Activated CD8-positive, alpha-beta memory T cell treated with anti-CD3 and anti-CD28 coated beads for 24 hours (primary cell): ENCODE results near the gene LMX1A.

ENCODE experiments used
- DNase-seq: peaks from one replicate; pipeline ENCODE4 v3.0.0-alpha.2; 2020

LMX1A gene

DNA sequence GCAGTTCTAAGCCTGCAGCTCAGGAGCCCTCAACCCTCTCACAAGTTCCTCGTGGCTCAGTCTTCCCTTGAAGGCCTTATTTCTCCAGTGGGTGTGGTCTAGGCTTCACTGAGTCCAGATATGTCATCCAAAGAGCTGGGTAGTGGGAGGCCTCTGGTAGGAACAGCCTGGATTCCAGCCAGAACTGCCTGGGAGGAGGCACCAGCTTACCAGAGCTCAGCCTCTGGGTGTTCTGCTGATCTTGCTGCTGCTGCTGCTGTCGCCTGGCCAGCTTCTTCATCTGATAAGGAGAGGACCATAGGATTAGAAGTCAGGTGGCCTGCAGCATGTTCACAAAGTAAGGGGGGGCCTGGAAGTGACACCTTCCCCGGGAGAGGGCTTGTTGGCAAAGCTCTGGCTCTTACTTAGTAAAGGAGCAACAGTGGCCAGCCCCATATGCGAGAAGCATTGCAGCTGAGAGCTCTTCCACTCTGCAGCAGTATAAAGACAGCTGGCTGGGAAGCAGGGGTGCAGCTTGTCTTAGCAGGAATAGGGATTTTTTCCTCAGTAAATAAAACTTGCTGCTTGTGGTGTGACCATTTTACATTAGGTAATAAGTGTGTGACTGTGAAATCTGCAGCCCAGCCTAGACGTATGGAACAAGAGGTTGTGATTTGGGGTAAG is 148.5 kb downstream of the LMX1A start:
- DNase-seq, result no peak

DNA sequence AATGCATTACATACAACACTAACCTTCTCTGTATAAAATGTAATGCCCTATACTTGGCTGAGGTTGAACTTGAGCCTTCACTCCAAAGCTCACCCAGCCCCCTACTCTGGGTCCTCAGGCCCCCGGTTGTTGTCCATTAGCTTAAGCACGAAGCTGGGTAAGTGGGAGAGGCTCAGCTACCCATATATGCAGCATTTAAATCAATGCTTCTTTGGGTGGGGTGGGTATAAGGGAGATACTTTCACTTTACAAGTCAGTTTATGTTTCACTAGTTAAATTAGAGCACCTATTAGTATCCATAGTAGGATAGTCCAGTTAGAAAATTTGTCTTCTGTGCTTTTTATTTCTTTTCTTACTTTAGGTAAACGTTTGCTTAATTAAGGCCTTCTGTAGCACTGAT is 151.4 kb downstream of the LMX1A start:
- DNase-seq, result no peak

GRCh38 chr1:165204548-165204947 is 152.0 kb downstream of the LMX1A start:
- no peak for DNase-seq

GRCh38 chr1:165191087-165191486 is 165.4 kb downstream of the LMX1A start:
- no peak for DNase-seq

- no peak for DNase-seq
Measured at GRCh38 chr1:165189913-165190312, 166.6 kb downstream of the LMX1A start.

- DNase-seq, result no peak
Measured at GRCh38 chr1:165189011-165189410, 167.5 kb downstream of the LMX1A start.

- no peak for DNase-seq
Measured at GRCh38 chr1:165187031-165188009, 169.2 kb downstream of the LMX1A start.

GRCh38 chr1:165185161-165185889 is 171.2 kb downstream of the LMX1A start:
- DNase-seq, result no peak

GRCh38 chr1:165182975-165183374 is 173.5 kb downstream of the LMX1A start:
- DNase-seq, result no peak

DNA sequence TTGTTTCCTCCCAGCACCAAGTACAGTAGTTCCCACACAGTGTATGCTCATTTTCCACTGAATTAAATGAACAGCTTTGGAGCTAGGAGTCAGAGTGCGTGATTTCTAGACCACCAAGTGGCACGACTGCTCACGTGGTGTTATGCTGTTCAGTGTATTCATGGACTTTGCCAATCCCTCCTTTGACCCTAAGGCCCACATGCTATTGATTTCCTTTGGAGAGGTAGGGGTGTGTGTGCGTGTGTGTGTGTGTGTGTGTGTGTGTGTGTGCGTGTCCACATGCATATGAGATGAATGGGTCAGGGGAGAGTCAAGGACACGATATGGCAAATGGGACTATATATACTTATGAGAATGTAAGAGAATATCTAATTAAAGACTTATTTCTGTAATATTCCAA is 177.2 kb downstream of the LMX1A start:
- DNase-seq, result no peak

DNA sequence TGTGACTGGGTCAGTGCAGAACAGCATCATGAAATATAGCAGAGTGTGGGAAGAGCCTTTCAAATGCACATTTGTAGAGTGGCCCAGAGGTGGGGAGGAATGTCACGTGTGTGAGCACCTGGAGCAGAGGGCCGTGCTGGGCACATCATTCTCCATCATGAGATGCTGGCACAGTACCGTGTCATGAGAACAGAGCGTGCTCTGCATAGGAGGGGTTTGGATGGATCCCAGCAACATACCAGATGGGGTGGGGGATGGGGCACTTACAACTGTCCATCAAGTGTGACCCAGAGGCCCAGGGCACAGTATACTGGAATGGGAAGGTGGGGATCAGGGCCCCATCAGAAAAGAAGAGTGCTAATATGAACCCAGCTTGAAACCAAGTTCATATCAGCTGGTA is 182.0 kb downstream of the LMX1A start:
- DNase-seq, result no peak

GRCh38 chr1:165173818-165174217 is 182.7 kb downstream of the LMX1A start:
- no peak for DNase-seq

DNA sequence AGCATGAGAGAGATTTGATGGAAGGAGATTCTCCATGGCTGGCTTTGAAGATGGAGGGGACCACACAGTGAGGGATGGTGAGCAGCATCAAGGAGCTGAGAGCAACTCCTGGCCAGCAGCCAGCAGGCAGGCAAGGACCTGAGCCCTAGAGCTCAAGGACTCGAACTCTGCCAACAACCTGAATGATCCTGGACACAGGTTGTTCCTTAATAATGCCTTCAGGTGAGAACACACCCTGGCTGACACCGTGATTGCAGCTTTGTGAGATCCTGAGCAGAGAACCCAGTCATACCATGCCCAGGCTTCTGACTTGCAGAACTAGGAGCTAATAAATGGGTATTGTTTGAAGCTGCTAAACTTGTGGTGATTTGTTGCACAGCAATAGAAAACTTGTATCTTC is 183.1 kb downstream of the LMX1A start:
- DNase-seq, result no peak

DNA sequence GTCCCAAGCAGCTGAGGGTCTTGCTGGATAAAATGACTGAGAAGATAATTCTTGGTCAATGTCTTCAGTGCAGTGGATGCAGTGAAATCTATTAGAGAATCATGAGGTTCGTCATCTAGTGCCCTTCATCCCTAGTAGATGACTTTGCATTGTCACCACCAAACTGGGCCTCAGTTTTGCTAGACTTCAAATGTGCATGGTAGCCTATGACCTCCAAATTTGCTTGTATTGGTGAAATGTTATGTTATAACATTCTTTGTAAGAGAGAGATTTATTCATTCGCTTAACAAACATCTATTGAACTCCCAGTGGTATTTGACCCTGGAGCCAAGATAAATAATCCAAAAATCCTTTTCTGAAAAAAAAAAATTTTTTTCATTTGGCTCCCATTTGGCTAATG is 183.8 kb downstream of the LMX1A start:
- DNase-seq, result no peak

DNA sequence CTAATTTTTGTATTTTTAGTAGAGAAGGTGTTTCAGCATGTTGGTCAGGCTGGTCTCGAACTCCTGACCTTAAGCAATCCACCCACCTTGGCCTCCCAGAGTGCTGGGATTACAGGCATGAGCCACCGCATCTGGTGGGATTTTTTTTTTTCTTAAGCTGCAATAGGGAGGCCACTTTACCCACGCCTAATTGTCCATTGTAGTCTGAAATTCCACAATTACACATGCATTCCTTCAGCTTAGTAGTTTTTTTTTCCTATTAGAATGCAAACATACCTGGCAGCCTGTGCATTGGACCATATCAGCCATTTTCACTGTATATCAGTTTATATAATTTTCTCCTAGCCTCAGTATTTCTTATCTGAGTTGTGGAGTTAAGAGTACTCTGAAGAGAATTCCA is 186.8 kb downstream of the LMX1A start:
- DNase-seq, result no peak

DNA sequence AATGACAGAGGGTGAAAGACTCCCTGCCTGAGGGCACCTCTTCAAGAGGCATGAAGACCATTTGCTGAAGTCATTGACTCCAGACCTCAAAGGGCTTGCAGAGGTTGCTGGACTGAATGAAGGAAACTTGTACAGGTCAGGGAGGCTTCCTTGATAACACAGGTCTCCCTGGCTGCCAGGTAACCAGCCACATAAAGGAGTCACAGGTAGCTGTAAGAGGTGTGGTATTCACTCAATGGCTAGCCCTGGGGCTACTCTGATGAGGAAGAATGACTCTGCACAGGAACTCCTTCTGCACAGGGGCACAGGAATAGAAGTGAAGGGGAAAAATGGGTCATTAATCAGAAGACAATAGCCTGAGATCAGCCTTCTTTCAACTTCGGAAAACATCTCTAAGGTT is 187.5 kb downstream of the LMX1A start:
- no peak for DNase-seq

DNA sequence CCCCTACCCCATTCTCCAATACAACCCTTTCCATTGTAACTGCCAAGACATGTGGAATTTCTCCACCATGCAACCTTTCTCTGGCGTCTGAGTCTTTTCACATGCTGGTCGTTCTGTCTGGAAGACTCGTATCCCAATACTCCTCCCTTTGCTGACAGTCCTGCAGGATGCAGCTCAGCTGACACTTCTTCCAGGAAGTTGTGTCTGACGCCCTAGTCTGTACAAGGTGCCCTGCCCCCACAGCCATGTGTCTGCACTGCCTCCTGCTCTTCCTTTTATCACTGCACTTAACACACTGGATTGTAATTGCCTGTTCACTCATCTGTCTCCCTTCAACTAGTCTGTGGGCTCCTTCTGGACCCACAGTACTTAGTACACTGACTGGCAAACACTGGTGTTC is 188.0 kb downstream of the LMX1A start:
- no peak for DNase-seq

DNA sequence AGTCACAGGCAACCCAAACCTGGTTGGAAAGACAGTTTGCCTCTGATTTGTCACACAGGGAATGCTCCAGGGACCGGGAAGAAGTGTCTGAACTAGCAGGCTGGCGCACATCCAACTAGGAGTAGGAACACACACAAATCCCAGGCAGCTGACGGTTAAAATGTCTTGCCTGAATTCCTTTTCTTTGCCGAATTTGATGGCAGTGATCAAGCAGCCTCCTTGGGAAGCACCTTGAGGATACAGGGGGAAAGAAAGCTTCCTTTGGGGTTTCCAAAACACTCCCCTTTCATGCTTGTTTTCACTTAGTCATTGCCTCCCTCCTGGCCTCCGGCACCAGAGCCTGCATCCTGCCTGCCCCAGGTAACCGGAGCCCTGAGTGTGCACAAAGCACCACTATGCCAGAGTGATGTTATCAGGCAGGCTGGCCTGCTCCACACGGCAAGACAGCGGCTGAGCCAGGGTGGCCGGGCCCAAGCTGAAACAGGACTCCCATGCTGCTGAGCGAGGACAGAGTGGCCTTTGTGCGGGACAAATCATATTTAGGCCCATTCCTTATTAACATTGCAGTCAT is 193.8 kb downstream of the LMX1A start:
- no peak for DNase-seq

- DNase-seq, result no peak
Measured at GRCh38 chr1:165161130-165161529, 195.4 kb downstream of the LMX1A start.

DNA sequence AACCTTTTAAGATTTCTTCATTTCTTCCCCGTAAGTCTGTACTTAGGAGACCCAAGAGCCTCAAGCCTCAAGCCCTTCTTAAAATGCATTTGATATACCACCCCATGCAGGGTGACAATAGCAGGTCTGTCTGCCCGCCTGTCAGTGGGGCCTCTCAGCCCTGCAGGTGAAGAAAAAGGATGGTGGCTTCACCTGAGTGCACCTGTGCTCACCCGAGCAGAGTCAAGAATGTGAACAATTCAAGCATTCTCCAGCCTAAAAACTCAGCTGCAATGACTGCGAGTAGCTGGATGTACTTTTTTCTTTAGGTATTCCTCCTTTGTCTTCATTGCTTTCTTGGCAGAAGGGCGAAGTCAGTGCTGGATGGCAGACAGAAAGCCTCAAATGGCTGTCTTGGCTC is 203.3 kb downstream of the LMX1A start:
- DNase-seq, result no peak

DNA sequence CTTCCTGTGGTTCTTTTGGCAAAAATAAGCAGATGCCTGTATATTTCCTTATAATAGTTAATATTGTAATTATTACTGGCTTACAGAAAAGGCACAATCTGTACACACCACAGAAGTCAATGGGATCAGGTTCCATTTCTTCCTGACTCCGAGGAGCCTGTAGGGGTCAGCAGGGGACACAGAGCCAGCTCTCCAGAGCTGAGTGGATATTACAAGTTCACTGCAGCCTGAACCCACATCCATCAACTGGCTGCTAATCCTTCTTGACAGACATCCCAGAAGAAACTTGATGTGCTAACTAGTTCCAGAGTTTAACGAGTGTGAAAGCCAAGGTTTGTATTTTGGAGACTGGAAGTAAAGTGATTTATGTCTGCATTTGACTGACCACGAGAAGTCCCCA is 203.8 kb downstream of the LMX1A start:
- DNase-seq, result no peak

DNA sequence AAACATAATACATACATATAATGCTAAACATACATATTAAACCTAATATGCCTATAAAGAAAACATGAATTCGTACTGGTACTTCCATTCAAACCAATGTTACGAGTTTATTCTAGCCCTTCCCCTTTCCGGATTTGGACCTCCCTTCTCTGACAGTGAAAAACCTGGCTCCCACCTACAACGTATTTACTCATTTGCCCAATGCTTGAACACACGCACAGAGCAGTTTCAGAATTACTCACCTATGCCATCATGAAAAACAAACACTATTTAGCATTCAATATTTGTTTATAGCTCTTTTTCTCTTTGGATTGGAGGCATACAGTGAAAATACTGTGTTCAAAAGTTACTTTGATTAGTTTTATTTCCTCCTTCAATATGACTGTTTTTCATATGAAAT is 204.4 kb downstream of the LMX1A start:
- DNase-seq, result no peak
